ENCODE measurements around the gene PRODH2.

GRCh38 chr19:35860436-35860817 lies 47.8 kb upstream of the PRODH2 start:
- TF ChIP-seq POLR2A (IDR thresholded peaks at IDR 0.05) (no peak), CTCF (IDR thresholded peaks at IDR 0.05) (no peak), EP300 (IDR thresholded peaks at IDR 0.05) (no peak), POLR2AphosphoS5 (IDR thresholded peaks at IDR 0.05) (no peak)

Data from suprapubic skin (tissue), 4 donors.